Renal cortex interstitium (tissue), 11 donors: ENCODE measurements around the gene ERH. TPM values are rescaled to one million over a fixed set of nuclear protein-coding genes. Genes with fewer than 3 reads are reported as not detected.

Experiments
- DNase-seq, 11 donors: peaks; one replicate each; pipeline ENCODE4 v3.0.0-alpha.2; 2013; ENCODE audit warnings: low read depth in 9 of 11, low spot score in 4 of 11; ENCODE audit errors: extremely low read depth in 1 of 11
- polyA plus RNA-seq, 3 donors: library from polyadenylated mRNA; unstranded; fragments of 120-200 nt; gene quantifications; one replicate each; pipeline ENCODE4 v1.2.1, GENCODE V29; 2013; ENCODE audit not compliant: insufficient read length in 3 of 3

ERH gene
- polyA plus RNA-seq, 3 donors: 302 to 420 (median 366) TPM

GRCh38 chr14:69366069-69366468 is 32.0 kb downstream of the ERH start:
- DNase-seq: no peak

GRCh38 chr14:69364378-69364777 is 33.7 kb downstream of the ERH start:
- DNase-seq: no peak

- DNase-seq: no peak
These were observed 34.1 kb downstream of the ERH start for GRCh38 chr14:69363964-69364363.

GRCh38 chr14:69363055-69363454 is 35.0 kb downstream of the ERH start:
- DNase-seq: peak in 2 of 11 donors; percentile 20 to 22

GRCh38 chr14:69360438-69361108 is 37.5 kb downstream of the ERH start:
- DNase-seq: no peak

- no peak for DNase-seq
These were observed 39.1 kb downstream of the ERH start for GRCh38 chr14:69358966-69359365.

- DNase-seq: no peak
These were observed 39.7 kb downstream of the ERH start for GRCh38 chr14:69358233-69358963.

GRCh38 chr14:69357544-69358200 is 40.4 kb downstream of the ERH start:
- DNase-seq: no peak

GRCh38 chr14:69356903-69357543 is 41.1 kb downstream of the ERH start:
- no peak for DNase-seq

- DNase-seq: no peak
These were observed 42.4 kb downstream of the ERH start for GRCh38 chr14:69355607-69356281.

- DNase-seq: no peak
These were observed 42.9 kb downstream of the ERH start for GRCh38 chr14:69355154-69355597.

GRCh38 chr14:69354383-69355153 is 43.5 kb downstream of the ERH start:
- no peak for DNase-seq

GRCh38 chr14:69353168-69353567 is 44.9 kb downstream of the ERH start:
- DNase-seq: no peak

- DNase-seq: no peak
These were observed 46.2 kb downstream of the ERH start for GRCh38 chr14:69351911-69352310.

GRCh38 chr14:69351385-69351784 is 46.7 kb downstream of the ERH start:
- DNase-seq: no peak

- no peak for DNase-seq
These were observed 47.2 kb downstream of the ERH start for GRCh38 chr14:69350892-69351291.

GRCh38 chr14:69349091-69349777 is 48.9 kb downstream of the ERH start:
- DNase-seq: no peak

- DNase-seq: no peak
These were observed 51.4 kb downstream of the ERH start for GRCh38 chr14:69346710-69347109.
